H9 (cell line): ENCODE results near the gene ARHGAP40. TPM values are rescaled to one million over a fixed set of nuclear protein-coding genes. Genes with fewer than 3 reads are reported as not detected.

Experiments used
- DNase-seq: peaks from one replicate; pipeline ENCODE4 v3.0.0-alpha.2; 2017
- H2AFZ ChIP-seq: one replicate; pipeline ENCODE4 v1.6.1; 2013; ENCODE audit warnings: mild to moderate bottlenecking, low read length, control low read depth, moderate library complexity
- H2AK5ac ChIP-seq: 2 replicates; pipeline ENCODE4 v1.6.1; 2013; ENCODE audit warnings: low read length, control low read depth, mixed read lengths; ENCODE audit not compliant: insufficient read length
- H2BK120ac ChIP-seq: one replicate; pipeline ENCODE4 v1.6.1; 2013; ENCODE audit warnings: low read depth, mild to moderate bottlenecking, low read length, control low read depth, inconsistent platforms; ENCODE audit not compliant: poor library complexity, severe bottlenecking
- H2BK12ac ChIP-seq: 2 replicates; pipeline ENCODE4 v1.6.1; 2013; ENCODE audit warnings: low read length, control low read depth, mixed read lengths, low read depth; ENCODE audit not compliant: insufficient read length
- H2BK15ac ChIP-seq: 2 replicates; pipeline ENCODE4 v1.6.1; 2013; ENCODE audit warnings: low read depth, low read length, control low read depth
- H2BK20ac ChIP-seq: one replicate; pipeline ENCODE4 v1.6.1; 2013; ENCODE audit warnings: low read depth, mild to moderate bottlenecking, low read length, control low read depth, inconsistent platforms; ENCODE audit not compliant: poor library complexity, severe bottlenecking
- H2BK5ac ChIP-seq: 2 replicates; pipeline ENCODE4 v1.6.1; 2013; ENCODE audit warnings: low read length, control low read depth, mixed read lengths; ENCODE audit not compliant: insufficient read length
- H3K14ac ChIP-seq: 2 replicates; pipeline ENCODE4 v1.6.1; 2013; ENCODE audit warnings: low read length, control low read depth; ENCODE audit not compliant: insufficient read depth
- H3K18ac ChIP-seq: 2 replicates; pipeline ENCODE4 v1.6.1; 2013; ENCODE audit warnings: low read depth, mild to moderate bottlenecking, mixed read lengths, low read length, control low read depth; ENCODE audit not compliant: insufficient read length
- H3K23ac ChIP-seq: 2 replicates; pipeline ENCODE4 v1.6.1; 2013; ENCODE audit warnings: low read length, control low read depth, mixed read lengths, low read depth; ENCODE audit not compliant: insufficient read length
- H3K23me2 ChIP-seq: 2 replicates; pipeline ENCODE4 v1.6.1; 2013; ENCODE audit warnings: low read depth, mild to moderate bottlenecking, mixed read lengths, low read length, control low read depth; ENCODE audit not compliant: insufficient read length, poor library complexity, severe bottlenecking
- H3K27ac ChIP-seq: 2 replicates; pipeline ENCODE4 v1.5.1; 2013; ENCODE audit warnings: low read length, control low read depth, mixed read lengths, low read depth; ENCODE audit not compliant: insufficient read length
- H3K27me3 ChIP-seq: 2 replicates; pipeline ENCODE4 v1.6.1; 2013; ENCODE audit warnings: low read length, control low read depth, inconsistent platforms; ENCODE audit not compliant: insufficient read depth
- H3K4ac ChIP-seq: 2 replicates; pipeline ENCODE4 v1.6.1; 2013; ENCODE audit warnings: low read depth, mild to moderate bottlenecking, control low read depth, inconsistent platforms, low read length, moderate library complexity
- H3K4me1 ChIP-seq: 2 replicates; pipeline ENCODE4 v1.6.1; 2013; ENCODE audit warnings: low read length, control low read depth, inconsistent platforms; ENCODE audit not compliant: insufficient read depth
- H3K4me2 ChIP-seq: 2 replicates; pipeline ENCODE4 v1.6.1; 2013; ENCODE audit warnings: low read length, control low read depth, mixed read lengths; ENCODE audit not compliant: insufficient read length, insufficient read depth
- H3K56ac ChIP-seq: 2 replicates; pipeline ENCODE4 v1.6.1; 2013; ENCODE audit warnings: low read depth, mild to moderate bottlenecking, mixed read lengths, low read length, control low read depth; ENCODE audit not compliant: insufficient read length
- H3K79me1 ChIP-seq: 2 replicates; pipeline ENCODE4 v1.6.1; 2013; ENCODE audit warnings: low read depth, mild to moderate bottlenecking, moderate library complexity, low read length, control low read depth, inconsistent platforms; ENCODE audit not compliant: insufficient read depth, poor library complexity, severe bottlenecking
- H3K79me2 ChIP-seq: 2 replicates; pipeline ENCODE4 v1.6.1; 2013; ENCODE audit warnings: low read length, control low read depth, inconsistent platforms; ENCODE audit not compliant: insufficient read depth
- H3K9ac ChIP-seq: 2 replicates; pipeline ENCODE4 v1.6.1; 2013; ENCODE audit warnings: low read length, control low read depth, mixed read lengths; ENCODE audit not compliant: insufficient read length; ENCODE audit errors: extremely low read depth
- H3K9me3 ChIP-seq: one replicate; pipeline ENCODE4 v1.6.1; 2013; ENCODE audit warnings: low read depth, low read length, inconsistent platforms; ENCODE audit not compliant: control insufficient read depth
- H3T11ph ChIP-seq: one replicate; pipeline ENCODE4 v1.6.1; 2013; ENCODE audit warnings: mild to moderate bottlenecking, low read length, control low read depth, inconsistent platforms
- H4K20me1 ChIP-seq: one replicate; pipeline ENCODE4 v1.6.1; 2013; ENCODE audit not compliant: control insufficient read depth, insufficient read length, insufficient read depth
- H4K5ac ChIP-seq: 2 replicates; pipeline ENCODE4 v1.6.1; 2013; ENCODE audit warnings: low read depth, mild to moderate bottlenecking, mixed read lengths, low read length, control low read depth; ENCODE audit not compliant: insufficient read length
- H4K8ac ChIP-seq: replicated peaks from 2 replicates; pipeline ENCODE4 v1.6.1; 2013; ENCODE audit warnings: low read length, control low read depth, mixed read lengths, low read depth; ENCODE audit not compliant: insufficient read length
- H4K91ac ChIP-seq: 2 replicates; pipeline ENCODE4 v1.6.1; 2013; ENCODE audit warnings: low read depth, mild to moderate bottlenecking, moderate library complexity, mixed read lengths, low read length, control low read depth; ENCODE audit not compliant: insufficient read length
- H3K27ac Mint-ChIP-seq, 3 experiments: 2 replicates in 2 of 3; 3 replicates in 1 of 3; pipeline ENCODE4 v1.8.0; 2020 to 2021; ENCODE audit warnings: mixed read lengths in 3 of 3, mild to moderate bottlenecking in 1 of 3, moderate library complexity in 1 of 3
- H3K27me3 Mint-ChIP-seq: 2 replicates; pipeline ENCODE4 v1.8.0; 2021; ENCODE audit warnings: low read depth, mild to moderate bottlenecking, moderate library complexity, mixed read lengths
- H3K36me3 Mint-ChIP-seq, 3 experiments: 2 replicates in 2 of 3; 3 replicates in 1 of 3; pipeline ENCODE4 v1.8.0; 2020 to 2021; ENCODE audit warnings: low read depth in 3 of 3, mixed read lengths in 3 of 3; ENCODE audit not compliant: insufficient read depth in 1 of 3
- H3K4me1 Mint-ChIP-seq, 2 experiments: 2 replicates each; pipeline ENCODE4 v1.8.0; 2020; ENCODE audit warnings: mixed read lengths in 2 of 2
- H3K4me3 Mint-ChIP-seq, 2 experiments: 2 replicates in 1 of 2; 3 replicates in 1 of 2; pipeline ENCODE4 v1.8.0; 2020 to 2021; ENCODE audit warnings: mild to moderate bottlenecking in 2 of 2, mixed read lengths in 2 of 2, moderate library complexity in 1 of 2
- H3K9me3 Mint-ChIP-seq, 2 experiments: 2 replicates in 1 of 2; 3 replicates in 1 of 2; pipeline ENCODE4 v1.8.0; 2020; ENCODE audit warnings: mild to moderate bottlenecking in 2 of 2, mixed read lengths in 2 of 2, moderate library complexity in 1 of 2
- WGBS: extraction: QIAGEN DNeasy Blood & Tissue Kit; methylation state at CpG from one replicate; pipeline ENCODE4 v1.1.7; 2013; ENCODE audit warnings: missing lambda C conversion rate, low lambda C conversion rate, mixed read lengths; ENCODE audit not compliant: insufficient read length; ENCODE audit errors: extremely low coverage; 5-methylcytosine and 5-hydroxymethylcytosine counted together
- total RNA-seq: library from RNA; stranded (reverse); gene quantifications from 2 replicates; pipeline ENCODE4 v1.2.1, GENCODE V29; 2021
- TF ChIP-seq, protein P1 (sequence below): fragments of 200-600 bp; sonication (generic); conservative IDR thresholded peaks from 3 replicates; pipeline ENCODE4 v1.8.0; 2021; ENCODE audit warnings: antibody characterized with exemption, mild to moderate bottlenecking

ARHGAP40 gene
- total RNA-seq, 1 experiment from 2014 or later, result 0.17 TPM

DNA sequence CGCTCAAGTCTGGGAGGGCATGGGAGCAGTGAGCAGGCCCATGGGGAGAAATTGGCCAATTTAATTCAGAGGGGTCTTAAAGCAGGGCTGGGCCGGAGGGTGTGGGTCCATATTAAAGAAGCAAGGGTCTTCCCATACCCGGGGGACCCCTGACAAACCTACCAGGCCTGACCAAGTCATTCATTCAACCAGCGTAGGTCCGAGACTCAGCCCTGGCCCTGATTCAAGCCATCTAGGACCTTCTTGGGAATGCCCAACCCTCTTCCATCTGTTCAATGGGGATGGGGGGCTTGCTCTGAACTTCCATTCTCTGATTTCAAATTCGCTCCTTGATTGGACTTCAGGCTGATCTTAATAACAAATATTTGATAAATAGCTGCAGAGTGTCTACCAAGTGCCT is 13.3 kb upstream of the ARHGAP40 start:
- TF ChIP-seq, protein P1, sequence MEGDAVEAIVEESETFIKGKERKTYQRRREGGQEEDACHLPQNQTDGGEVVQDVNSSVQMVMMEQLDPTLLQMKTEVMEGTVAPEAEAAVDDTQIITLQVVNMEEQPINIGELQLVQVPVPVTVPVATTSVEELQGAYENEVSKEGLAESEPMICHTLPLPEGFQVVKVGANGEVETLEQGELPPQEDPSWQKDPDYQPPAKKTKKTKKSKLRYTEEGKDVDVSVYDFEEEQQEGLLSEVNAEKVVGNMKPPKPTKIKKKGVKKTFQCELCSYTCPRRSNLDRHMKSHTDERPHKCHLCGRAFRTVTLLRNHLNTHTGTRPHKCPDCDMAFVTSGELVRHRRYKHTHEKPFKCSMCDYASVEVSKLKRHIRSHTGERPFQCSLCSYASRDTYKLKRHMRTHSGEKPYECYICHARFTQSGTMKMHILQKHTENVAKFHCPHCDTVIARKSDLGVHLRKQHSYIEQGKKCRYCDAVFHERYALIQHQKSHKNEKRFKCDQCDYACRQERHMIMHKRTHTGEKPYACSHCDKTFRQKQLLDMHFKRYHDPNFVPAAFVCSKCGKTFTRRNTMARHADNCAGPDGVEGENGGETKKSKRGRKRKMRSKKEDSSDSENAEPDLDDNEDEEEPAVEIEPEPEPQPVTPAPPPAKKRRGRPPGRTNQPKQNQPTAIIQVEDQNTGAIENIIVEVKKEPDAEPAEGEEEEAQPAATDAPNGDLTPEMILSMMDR, result no peak
- Histone ChIP-seq H2AFZ (no peak overlapping the region), H4K20me1 (no peaks in the 10 kb centered on the region), H3K18ac (no peak overlapping the region), H2BK15ac (no peak overlapping the region), H2BK20ac (no peak overlapping the region), H2BK120ac (no peak overlapping the region), H3K79me1 (no peaks in the 10 kb centered on the region), H3K23me2 (no peaks in the 10 kb centered on the region), H4K8ac (no peak overlapping the region), H3K14ac (no peak overlapping the region), H3K4ac (no peak overlapping the region), H3T11ph (no peak overlapping the region), H3K27ac (no peak overlapping the region), H3K27me3 (no peaks in the 10 kb centered on the region), H3K9ac (no peak overlapping the region), H3K4me1 (no peaks in the 10 kb centered on the region), H2AK5ac (no peak overlapping the region), H3K23ac (no peak overlapping the region), H2BK5ac (no peak overlapping the region), H2BK12ac (no peak overlapping the region), H3K56ac (no peak overlapping the region), H4K91ac (no peak overlapping the region), H4K5ac (no peak overlapping the region), H3K4me2 (no peak overlapping the region), H3K9me3 (no peaks in the 10 kb centered on the region), H3K79me2 (no peaks in the 10 kb centered on the region)
- H3K4me1 Mint-ChIP-seq, result peaks cover 6 to 7% of the 10 kb centered on the region in 2 experiments
- WGBS, result no CpG with 5 or more reads among the region's 6 CpGs
- no peak overlapping the region for H3K4me3 Mint-ChIP-seq
- no peaks in the 10 kb centered on the region for H3K36me3 Mint-ChIP-seq
- no peaks in the 10 kb centered on the region for H3K9me3 Mint-ChIP-seq
- peaks cover 1% of the 10 kb centered on the region; the same call in 1 of the 2 replicates for H3K27me3 Mint-ChIP-seq
- DNase-seq, result no peak
- H3K27ac Mint-ChIP-seq, result 0 out of 7 replicates have a peak overlapping the region, but pooled peaks of 1 of the 3 experiments have one; percentile 38
